OCI-LY1 (cell line): Measurements from ENCODE around the gene ZNF540.

Source experiments
- H2AFZ ChIP-seq: fragments of 200-600 bp; sonication (generic), shearing (Covaris generic); 2 replicates; pipeline ENCODE4 v1.6.0; 2014; ENCODE audit warnings: antibody characterized with exemption, mild to moderate bottlenecking, low read length
- H3F3A ChIP-seq: fragments of 200-600 bp; sonication (generic), shearing (Covaris generic); 2 replicates; pipeline ENCODE4 v1.6.0; 2014; ENCODE audit warnings: mild to moderate bottlenecking, antibody characterized with exemption, low read length, moderate library complexity; ENCODE audit not compliant: insufficient read depth
- H3K27ac ChIP-seq: fragments of 200-600 bp; sonication (generic); 2 replicates; pipeline ENCODE4 v1.5.1; 2014; ENCODE audit warnings: low read length, mixed run types, mild to moderate bottlenecking, low read depth; ENCODE audit not compliant: poor library complexity, severe bottlenecking
- H3K27me3 ChIP-seq: fragments of 200-600 bp; sonication (generic); 2 replicates; pipeline ENCODE4 v1.6.0; 2014; ENCODE audit warnings: antibody characterized with exemption, mild to moderate bottlenecking, low read length, moderate library complexity; ENCODE audit not compliant: insufficient read depth
- H3K36me3 ChIP-seq: fragments of 200-600 bp; sonication (generic); 2 replicates; pipeline ENCODE4 v1.6.1; 2014; ENCODE audit warnings: mild to moderate bottlenecking, antibody characterized with exemption, low read length, moderate library complexity, mixed read lengths; ENCODE audit not compliant: insufficient read depth
- H3K4me1 ChIP-seq: fragments of 200-600 bp; sonication (generic); 2 replicates; pipeline ENCODE4 v1.5.1; 2014; ENCODE audit warnings: mild to moderate bottlenecking, low read length, moderate library complexity; ENCODE audit not compliant: insufficient read depth, severe bottlenecking
- H3K4me2 ChIP-seq: fragments of 200-600 bp; sonication (generic), shearing (Covaris generic); 2 replicates; pipeline ENCODE4 v1.6.1; 2014; ENCODE audit warnings: low read length
- H3K4me3 ChIP-seq: fragments of 200-600 bp; sonication (generic); 2 replicates; pipeline ENCODE4 v1.5.1; 2014; ENCODE audit warnings: low read length, low read depth, mild to moderate bottlenecking, mixed read lengths; ENCODE audit not compliant: poor library complexity, severe bottlenecking
- H3K79me2 ChIP-seq: fragments of 200-600 bp; shearing (Covaris generic); 2 replicates; pipeline ENCODE4 v1.6.1; 2016; ENCODE audit warnings: mixed run types, low read length, mixed read lengths; ENCODE audit not compliant: insufficient read depth
- H3K9ac ChIP-seq: fragments of 200-600 bp; sonication (generic), shearing (Covaris generic); 2 replicates; pipeline ENCODE4 v1.6.1; 2014; ENCODE audit warnings: mild to moderate bottlenecking, low read length, mixed read lengths
- H3K9me2 ChIP-seq: fragments of 200-600 bp; sonication (generic), shearing (Covaris generic); 2 replicates; pipeline ENCODE4 v1.6.1; 2014; ENCODE audit warnings: low read depth, mild to moderate bottlenecking, low read length, mixed read lengths
- H3K9me3 ChIP-seq: fragments of 200-600 bp; shearing (Covaris generic); 2 replicates; pipeline ENCODE4 v1.6.1; 2014; ENCODE audit warnings: low read length, mixed read lengths
- H4K20me1 ChIP-seq: fragments of 200-600 bp; sonication (generic), shearing (Covaris generic); 2 replicates; pipeline ENCODE4 v1.6.0; 2016; ENCODE audit warnings: mild to moderate bottlenecking, low read length; ENCODE audit not compliant: insufficient read depth
- CTCF ChIP-seq: fragments of 200-600 bp; sonication (generic), shearing (Covaris generic); IDR thresholded peaks from 2 replicates; pipeline ENCODE4 v1.5.1; 2017; ENCODE audit warnings: mild to moderate bottlenecking, antibody characterized with exemption, low read length, moderate library complexity, mixed read lengths
- EZH2 ChIP-seq: fragments of 200-600 bp; sonication (generic), shearing (Covaris generic); IDR thresholded peaks from 2 replicates; pipeline ENCODE4 v1.8.0; 2017; ENCODE audit warnings: borderline replicate concordance, mixed run types, mild to moderate bottlenecking, antibody characterized with exemption, low read length, moderate library complexity, mixed read lengths

ZNF540 gene

GRCh38 chr19:37594304-37594981 lies at the start of gene ZNF540, which contains the start of gene ZNF571:
Gene ZNF540 (plus strand): TSS chr19:37594876. CDS start chr19:37598448, 3,572 bp downstream.
Gene ZNF571 (minus strand): TSS chr19:37594792. CDS start chr19:37586676, 8,116 bp downstream.
- Histone ChIP-seq H2AFZ (peak within 1 kb of the TSS; percentile 54), H3K36me3 (peaks cover 9% of the 10 kb centered on the region), H3K79me2 (no peaks in the 10 kb centered on the region), H3K9me2 (no peaks in the 10 kb centered on the region), H3K4me2 (peak within 1 kb of the TSS; percentile 81), H3K9ac (peak within 1 kb of the TSS; percentile 79), H3K27ac (peak within 1 kb of the TSS; percentile 81), H3K27me3 (no peaks in the 10 kb centered on the region), H4K20me1 (no peaks in the 10 kb centered on the region), H3K4me1 (peaks cover 16% of the 10 kb centered on the region), H3K4me3 (peak within 1 kb of the TSS; percentile 81), H3K9me3 (peaks cover 7% of the 10 kb centered on the region; the same call in 1 of the 2 replicates), H3F3A (no peaks in the 10 kb centered on the region)
- TF ChIP-seq EZH2 (no peak), CTCF (no peak)

GRCh38 chr19:37551129-37551993 lies 43.3 kb upstream of the ZNF540 start:
- peak overlapping the region; percentile 30 for H3K27ac ChIP-seq
- H3K9me2 ChIP-seq = no peaks in the 10 kb centered on the region
- H4K20me1 ChIP-seq = no peaks in the 10 kb centered on the region
- H3F3A ChIP-seq = no peaks in the 10 kb centered on the region
- H3K36me3 ChIP-seq = no peaks in the 10 kb centered on the region
- H3K4me1 ChIP-seq = peaks cover 5% of the 10 kb centered on the region
- H3K27me3 ChIP-seq = no peaks in the 10 kb centered on the region
- peak overlapping the region; percentile 72 for H3K9ac ChIP-seq
- H3K9me3 ChIP-seq = peaks cover 26% of the 10 kb centered on the region
- peak overlapping the region; percentile 69 for H3K4me2 ChIP-seq
- TF ChIP-seq CTCF (peak; percentile 56; the same call in 1 of the 2 replicates), EZH2 (no peak)
- H3K79me2 ChIP-seq = no peaks in the 10 kb centered on the region
- peak overlapping the region; percentile 80 for H3K4me3 ChIP-seq
- H2AFZ ChIP-seq = 0 out of 2 replicates have a peak overlapping the region, but pooled peaks have one; percentile 25

- H3K4me3 ChIP-seq = no peak overlapping the region
- no peaks in the 10 kb centered on the region for H3K27me3 ChIP-seq
- no peak overlapping the region for H3K9ac ChIP-seq
- no peaks in the 10 kb centered on the region for H3K9me2 ChIP-seq
- no peak overlapping the region for H2AFZ ChIP-seq
- peaks cover 39% of the 10 kb centered on the region for H3K36me3 ChIP-seq
- no peak for TF ChIP-seq EZH2
- no peak for TF ChIP-seq CTCF
- H3K27ac ChIP-seq = no peak overlapping the region
- no peaks in the 10 kb centered on the region for H3K4me1 ChIP-seq
- no peak overlapping the region for H3K4me2 ChIP-seq
- peaks cover 70% of the 10 kb centered on the region for H3K9me3 ChIP-seq
- no peaks in the 10 kb centered on the region for H3K79me2 ChIP-seq
- H3F3A ChIP-seq = no peaks in the 10 kb centered on the region
- H4K20me1 ChIP-seq = no peaks in the 10 kb centered on the region
These were observed 31.2 kb upstream of the ZNF540 start for GRCh38 chr19:37563518-37563917.
